Measurements from ENCODE around the gene CCDC154.
"Not testable (repeated sequence)": the region's sequence is repeated elsewhere in the genome, so short reads cannot be mapped to it uniquely, and the experiment has no call there.

The CCDC154 gene

DNA sequence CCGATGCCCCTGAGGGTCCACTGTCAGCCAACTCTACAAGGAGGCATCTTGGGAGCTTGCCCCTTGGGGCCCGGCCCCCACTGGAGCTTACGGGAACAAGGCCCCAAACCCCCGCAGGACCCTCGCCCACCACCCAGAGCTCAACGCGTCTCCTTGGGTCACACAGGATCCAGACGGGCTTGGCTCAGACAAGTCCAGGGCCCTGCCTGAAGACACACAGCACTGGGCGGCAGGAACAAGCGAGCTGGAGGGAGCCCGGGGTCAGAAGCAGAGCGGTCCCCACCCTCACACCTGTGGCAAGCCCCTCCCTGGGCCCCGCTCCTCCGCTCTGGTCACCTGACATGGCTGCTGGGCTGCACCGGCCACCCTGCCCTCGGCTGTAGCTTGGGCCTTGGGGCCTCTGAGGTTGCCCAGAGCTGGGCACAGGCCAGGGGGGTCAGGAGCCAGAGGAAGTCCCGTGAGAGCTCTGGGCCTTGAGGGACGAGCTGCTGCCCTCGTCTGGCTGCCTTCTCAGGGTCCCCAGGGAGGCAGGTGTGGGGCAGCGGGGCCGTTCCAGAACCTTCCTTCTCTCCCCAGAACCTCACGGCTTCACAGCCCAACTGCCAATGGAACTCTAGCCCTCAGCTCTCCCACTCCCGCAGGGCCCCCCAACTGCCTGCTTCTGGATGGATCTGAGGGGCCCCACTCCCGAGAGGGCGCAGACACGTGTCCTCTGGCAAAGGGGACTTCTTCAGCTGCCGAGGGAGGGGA, at the start of gene CCDC154:
CCDC154 (minus strand) TSS at position 577 of the 750 bp plus-strand sequence; CDS start at position 343, 234 bp downstream.
- no peak for DNase-seq (ENCODE audit: low read depth)

- DNase-seq (ENCODE audit: low read depth): no peak
Measured at GRCh38 chr16:1493746-1494094, 49.4 kb upstream of the CCDC154 start.

DNA sequence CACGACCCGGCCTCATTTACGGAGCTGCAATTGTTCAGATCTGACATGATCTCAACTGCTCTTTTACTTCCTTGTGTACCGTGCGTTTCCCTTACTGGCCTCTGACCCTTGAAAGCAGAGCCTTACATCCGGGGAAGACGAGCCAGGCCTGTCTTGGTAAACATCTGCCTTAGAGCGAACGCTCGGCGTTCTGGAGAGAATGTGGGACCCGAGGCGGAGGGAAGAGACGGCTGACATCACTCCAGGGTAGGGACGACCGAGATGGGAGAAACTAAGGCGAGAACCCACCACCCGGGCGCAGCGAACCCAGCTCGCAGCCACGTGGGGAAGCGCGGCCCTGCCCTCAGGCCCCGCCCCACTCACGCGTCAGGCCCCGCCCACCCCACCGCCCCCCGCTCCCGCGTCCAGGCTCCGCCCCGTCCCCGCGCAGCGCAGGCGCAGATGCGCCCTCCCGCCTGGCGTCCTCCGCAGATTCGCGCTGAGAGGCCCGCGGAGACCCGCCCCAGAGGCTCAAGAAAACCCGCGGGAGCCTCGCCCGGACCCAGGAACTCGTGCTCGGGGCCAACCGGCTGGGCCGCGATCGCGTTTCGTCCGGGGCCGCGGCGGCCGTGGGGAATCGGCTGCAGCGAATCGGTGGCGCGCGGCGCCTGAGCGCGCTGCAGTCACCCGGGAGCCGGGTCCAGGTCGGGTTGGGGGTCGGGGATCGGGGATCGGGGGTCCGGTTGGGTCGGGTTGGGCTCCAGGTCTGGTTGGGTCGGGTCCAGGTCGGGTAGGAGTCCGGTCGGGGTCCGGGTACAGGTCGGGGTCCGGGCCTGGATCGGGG, 48.8 kb upstream of the CCDC154 start, which contains the start of gene TELO2:
TELO2 (plus strand) TSS at position 438 of the 823 bp plus-strand sequence. CDS start 922 bp downstream, outside the sequence.
- DNase-seq (ENCODE audit: low read depth): peak; percentile 69

- no peak for DNase-seq (ENCODE audit: low read depth)
Measured at GRCh38 chr16:1492082-1492922, 47.9 kb upstream of the CCDC154 start.

GRCh38 chr16:1491327-1491726, 47.0 kb upstream of the CCDC154 start:
- DNase-seq (ENCODE audit: low read depth): no peak

DNA sequence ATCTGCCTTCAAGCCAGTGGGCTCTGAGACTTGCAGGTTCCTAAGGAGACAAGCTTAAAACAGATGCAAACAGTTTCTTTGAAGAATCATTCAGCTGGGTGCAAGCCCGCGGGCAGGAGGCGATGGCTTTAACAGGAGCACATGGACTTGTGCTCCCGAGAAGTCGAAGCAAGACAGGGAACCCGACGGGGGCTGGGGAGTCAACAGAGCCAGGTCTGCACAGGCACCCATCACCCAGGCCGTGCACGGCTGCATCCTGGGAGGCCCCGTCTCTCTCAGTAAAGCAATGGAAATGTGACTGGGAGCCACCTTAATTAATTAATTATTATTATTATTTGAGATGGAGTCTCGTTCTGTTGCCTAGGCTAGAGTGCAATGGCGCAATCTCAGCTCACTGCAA, 44.7 kb upstream of the CCDC154 start:
- DNase-seq (ENCODE audit: low read depth): no peak

- DNase-seq (ENCODE audit: low read depth): no peak
Measured at GRCh38 chr16:1488619-1489018, 44.3 kb upstream of the CCDC154 start, which contains the start of gene PTX4. Gene PTX4 (minus strand): TSS chr16:1488944. CDS start chr16:1488909, 35 bp downstream.

- no peak for DNase-seq (ENCODE audit: low read depth)
Measured at GRCh38 chr16:1488054-1488601, 43.8 kb upstream of the CCDC154 start.

- DNase-seq (ENCODE audit: low read depth): no peak
Measured at GRCh38 chr16:1487395-1488053, 43.2 kb upstream of the CCDC154 start.

DNA sequence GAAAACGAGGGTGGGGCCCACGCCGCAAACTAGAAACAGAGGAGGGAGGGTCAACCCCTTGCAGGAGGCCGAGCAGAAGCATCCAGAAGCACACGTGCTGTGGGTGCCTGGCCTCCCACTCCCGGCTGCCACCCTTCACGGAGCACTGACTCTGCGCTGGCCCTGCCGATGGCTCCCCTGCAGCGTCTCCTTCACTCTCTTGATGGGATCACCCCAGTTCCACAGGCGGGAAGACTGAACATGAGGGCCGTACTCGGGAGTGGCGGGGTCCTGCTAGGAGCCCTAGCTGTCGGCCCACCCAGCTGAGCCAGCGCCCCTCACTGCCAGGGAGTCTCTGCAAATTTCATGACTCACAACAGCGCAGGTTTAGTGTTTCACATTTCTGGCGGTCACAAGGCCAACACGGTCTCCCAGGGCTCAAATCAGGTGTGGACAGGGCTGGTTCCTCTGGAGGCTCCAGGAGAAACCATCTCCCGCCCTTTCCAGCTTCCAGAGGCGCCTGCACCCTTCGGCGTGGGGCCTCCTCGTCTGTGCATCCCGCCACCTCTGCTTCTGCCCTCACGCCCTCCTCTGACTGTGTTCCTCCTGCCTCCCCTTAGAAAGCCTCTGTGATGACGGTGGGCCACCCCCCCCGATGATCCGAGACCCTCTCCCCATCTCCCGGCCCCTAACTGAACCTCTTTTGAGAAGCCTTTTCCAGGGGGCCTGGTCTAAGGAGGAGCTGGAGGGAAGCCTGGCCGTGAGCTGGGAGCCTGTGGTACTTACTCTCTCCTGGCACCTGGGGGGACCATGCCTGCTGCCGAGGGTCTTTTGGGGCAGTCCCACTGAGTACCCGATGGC, 42.4 kb upstream of the CCDC154 start:
- DNase-seq (ENCODE audit: low read depth): no peak

DNA sequence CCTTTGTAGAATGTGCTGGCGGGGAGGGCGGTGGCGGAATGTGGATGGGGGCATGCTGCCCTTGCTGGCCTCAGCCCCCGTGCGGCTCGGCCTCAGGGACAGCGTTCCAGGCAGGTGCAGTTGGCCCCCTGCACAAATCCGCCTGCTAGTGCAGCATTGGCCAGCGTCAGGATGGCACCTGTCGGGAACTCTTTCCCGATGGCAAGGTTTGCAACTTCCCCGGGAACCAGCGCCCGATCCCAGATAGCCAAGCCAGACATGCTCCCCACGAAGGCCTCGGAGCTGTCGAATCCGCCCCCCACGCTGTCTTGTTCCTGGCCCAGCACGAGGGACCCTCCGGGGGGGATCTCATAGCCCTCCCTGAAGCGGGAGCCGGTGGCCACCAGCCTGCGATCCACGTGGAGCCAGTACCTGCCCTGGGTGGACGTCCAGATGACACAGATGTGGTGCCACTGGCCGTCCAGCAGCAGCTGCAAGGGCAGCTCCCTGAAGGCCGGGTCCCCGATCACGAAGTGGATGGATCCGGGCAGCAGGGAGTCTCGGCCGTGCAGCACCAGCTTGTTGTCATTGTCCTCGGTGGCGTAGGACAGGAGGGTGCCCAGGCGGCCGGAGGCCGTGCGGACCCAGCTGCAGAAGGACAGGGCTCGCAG, 41.6 kb upstream of the CCDC154 start:
- DNase-seq (ENCODE audit: low read depth): no peak

GRCh38 chr16:1481906-1482835, 37.8 kb upstream of the CCDC154 start:
- DNase-seq (ENCODE audit: low read depth): no peak

GRCh38 chr16:1478937-1479336, 34.6 kb upstream of the CCDC154 start:
- DNase-seq (ENCODE audit: low read depth): not testable (repeated sequence)

DNA sequence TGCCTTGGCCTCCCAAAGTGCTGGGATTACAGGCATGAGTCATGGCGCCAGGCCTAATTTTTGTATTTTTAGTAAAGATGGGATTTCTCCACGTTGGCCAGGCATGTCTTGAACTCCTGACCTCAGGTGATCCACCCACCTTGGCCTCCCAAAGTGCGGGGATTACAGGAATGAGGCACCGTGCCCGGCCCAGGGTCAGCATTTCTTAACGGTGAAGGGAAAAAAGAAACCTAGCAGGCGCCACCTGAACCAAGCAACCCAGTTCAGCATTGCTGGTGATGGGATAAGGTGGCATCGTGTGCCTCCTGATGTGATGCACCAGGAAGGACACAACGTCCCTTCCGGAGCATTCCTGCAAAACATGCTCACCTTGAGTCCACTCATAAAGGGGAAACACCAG, 32.7 kb upstream of the CCDC154 start:
- no peak for DNase-seq (ENCODE audit: low read depth)

DNA sequence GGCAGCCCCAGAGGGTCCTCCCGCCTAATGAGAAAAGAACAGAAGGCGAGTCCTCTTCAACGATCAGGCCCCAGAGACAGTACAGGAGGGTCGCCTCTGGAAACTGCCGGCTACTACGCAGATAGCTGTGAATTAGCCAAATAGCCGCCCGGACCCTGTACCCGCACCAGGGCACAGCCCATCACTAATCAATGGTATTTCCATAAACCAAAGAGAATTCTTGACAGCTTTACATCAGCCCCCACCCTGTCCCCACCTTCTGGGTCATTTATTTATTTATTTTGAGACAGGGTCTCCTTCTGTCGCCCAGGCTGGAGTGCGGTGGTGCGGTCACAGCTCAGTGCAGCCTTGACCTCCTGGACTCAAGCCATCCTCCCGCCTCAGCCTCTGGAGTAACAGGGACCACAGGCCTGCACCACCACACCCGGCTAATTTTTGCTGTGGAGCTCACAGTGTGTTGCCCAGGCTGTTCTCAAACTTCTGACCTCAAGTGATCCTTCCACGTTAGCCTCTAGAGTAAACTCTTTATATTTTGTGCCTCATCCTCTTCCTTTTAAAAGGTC, 31.3 kb upstream of the CCDC154 start:
- DNase-seq (ENCODE audit: low read depth): no peak

DNA sequence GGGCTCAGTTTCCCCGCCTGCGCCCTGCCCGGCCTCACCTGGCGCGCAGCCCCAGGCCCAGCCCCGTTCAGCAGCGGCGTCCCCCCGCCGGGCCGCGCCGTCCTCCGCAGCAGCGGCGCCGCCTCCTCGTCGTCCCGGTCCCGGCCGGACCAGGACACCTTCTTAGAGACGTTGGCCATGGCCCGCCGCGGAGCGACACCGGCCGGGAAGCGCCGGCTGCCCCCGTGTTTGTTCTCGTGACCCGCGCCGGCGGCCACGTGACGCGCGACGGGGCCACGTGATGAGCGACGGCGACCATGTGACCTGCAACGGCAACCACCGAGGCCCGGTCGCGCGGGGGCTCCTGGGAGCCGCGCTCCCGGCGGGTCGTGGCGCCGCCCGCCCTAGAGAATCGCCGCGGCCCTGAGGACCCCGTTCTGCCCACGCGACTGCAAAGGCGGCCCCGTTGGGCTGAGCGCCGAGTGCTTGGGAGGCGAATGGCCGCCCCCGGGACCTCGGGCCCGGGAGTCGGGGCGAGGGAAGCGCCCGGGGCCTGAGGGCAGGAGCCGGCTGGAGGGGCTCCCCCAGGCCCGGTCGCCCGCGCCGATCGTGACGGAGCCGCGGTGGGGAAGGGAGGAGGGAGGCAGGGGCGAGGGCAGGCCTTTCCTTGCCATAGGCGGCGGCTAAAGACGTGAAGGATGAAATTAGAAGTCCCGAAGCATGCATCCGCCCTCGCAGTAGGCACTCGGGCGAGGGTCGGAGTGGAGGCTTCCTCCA, 30.6 kb upstream of the CCDC154 start, which contains the start of gene CLCN7:
CLCN7 (minus strand) TSS at position 233 of the 756 bp plus-strand sequence; CDS start at position 179, 54 bp downstream.
- peak; percentile 80 for DNase-seq (ENCODE audit: low read depth)

DNA sequence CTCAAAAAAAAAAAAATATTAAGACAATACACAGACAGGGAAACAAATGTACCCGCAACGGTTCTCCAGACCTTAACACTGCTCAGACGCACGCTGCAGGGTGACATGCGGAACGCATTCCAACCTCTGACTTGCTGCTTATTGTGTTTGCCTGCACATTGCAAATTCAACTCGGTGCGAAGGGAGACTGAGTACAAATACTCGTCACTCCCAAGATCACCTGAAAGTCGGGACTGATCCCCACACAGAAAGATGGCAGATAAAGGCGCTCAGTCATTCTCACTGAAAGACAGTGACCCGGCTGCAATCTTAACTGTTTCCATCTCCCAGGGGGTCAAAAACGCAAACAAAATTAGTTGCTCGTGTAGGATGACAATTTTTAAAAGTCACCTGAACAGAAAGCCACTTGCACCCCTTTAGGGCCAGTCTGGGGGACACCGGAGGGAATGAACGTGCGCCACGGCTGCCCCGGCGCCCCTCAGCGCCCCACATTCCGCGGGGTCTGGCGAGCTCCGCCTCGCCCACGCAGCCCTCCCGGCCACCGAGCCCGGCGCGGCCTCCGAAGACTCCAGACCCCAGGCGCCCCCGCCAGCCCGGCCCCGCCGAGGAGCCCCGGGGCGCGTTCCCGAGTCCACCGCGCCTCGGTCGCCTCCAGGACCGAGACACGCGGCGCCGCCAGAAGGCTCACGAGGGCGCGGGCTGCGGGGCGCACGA, 29.9 kb upstream of the CCDC154 start:
- no peak for DNase-seq (ENCODE audit: low read depth)

Data from amniotic epithelial cell (primary cell).